ENCODE data around the gene SLC2A1. TPM values are rescaled to one million over a fixed set of nuclear protein-coding genes. Genes with fewer than 3 reads are reported as not detected.

Gene SLC2A1
- total and polyA plus RNA-seq, 9 of the 15 experiments (the other 6 are each of a cell fraction or from before 2014, with no cell fraction given): 12.6 to 153 (median 48.0) TPM

DNA sequence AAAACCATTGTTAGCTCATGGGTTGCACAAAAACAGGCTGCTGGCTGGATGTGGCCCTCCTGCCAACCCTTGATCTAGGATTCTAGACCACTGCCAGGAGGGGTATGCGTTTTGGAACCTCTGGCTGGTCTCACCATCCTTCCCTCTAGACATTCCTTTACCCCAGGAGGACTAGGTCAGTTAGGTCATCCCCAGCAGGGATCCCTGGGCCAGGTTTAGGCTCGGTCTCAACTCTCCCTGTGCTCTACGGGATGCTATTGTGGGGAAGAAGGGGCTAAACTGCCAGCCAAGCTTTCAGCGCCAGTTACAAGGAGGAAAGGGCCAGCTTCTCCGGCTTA lies 22.7 kb downstream of the SLC2A1 start (continued):
- TF ChIP-seq CXXC5 (CRISPR knock-in tag; IDR thresholded peaks at IDR 0.05) (no peak), ZNF12 (CRISPR knock-in tag; IDR thresholded peaks at IDR 0.05) (peak; percentile 32; the same call in 1 of the 2 replicates), ASH1L (IDR thresholded peaks at IDR 0.05; ENCODE audit: borderline replicate concordance, low read depth, partially characterized antibody) (no peak), ZNF586 (CRISPR knock-in tag; conservative IDR thresholded peaks at IDR 0.05) (no peak), CREB1 (IDR thresholded peaks at IDR 0.05) (no peak), CREB1 (CRISPR knock-in tag; IDR thresholded peaks at IDR 0.05) (0 out of 2 replicates have a peak, but pooled peaks have one; percentile 27), HDAC8 (tag; IDR thresholded peaks at IDR 0.05) (0 out of 2 replicates have a peak, but pooled peaks have one; percentile 37), ZNF695 (CRISPR knock-in tag; IDR thresholded peaks at IDR 0.05) (0 out of 2 replicates have a peak, but pooled peaks have one; percentile 59), ZNF143 (CRISPR knock-in tag; IDR thresholded peaks at IDR 0.05) (0 out of 2 replicates have a peak, but pooled peaks have one; percentile 33), HNRNPUL1 (IDR thresholded peaks at IDR 0.05; ENCODE audit: low read length) (0 out of 2 replicates have a peak, but pooled peaks have one; percentile 42)
- TF ChIP-seq, protein P1, sequence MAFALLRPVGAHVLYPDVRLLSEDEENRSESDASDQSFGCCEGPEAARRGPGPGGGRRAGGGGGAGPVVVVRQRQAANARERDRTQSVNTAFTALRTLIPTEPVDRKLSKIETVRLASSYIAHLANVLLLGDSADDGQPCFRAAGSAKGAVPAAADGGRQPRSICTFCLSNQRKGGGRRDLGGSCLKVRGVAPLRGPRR (CRISPR knock-in tag; IDR thresholded peaks at IDR 0.05): no peak; the same call in 1 of the 2 replicates
- TF ChIP-seq, protein P2, sequence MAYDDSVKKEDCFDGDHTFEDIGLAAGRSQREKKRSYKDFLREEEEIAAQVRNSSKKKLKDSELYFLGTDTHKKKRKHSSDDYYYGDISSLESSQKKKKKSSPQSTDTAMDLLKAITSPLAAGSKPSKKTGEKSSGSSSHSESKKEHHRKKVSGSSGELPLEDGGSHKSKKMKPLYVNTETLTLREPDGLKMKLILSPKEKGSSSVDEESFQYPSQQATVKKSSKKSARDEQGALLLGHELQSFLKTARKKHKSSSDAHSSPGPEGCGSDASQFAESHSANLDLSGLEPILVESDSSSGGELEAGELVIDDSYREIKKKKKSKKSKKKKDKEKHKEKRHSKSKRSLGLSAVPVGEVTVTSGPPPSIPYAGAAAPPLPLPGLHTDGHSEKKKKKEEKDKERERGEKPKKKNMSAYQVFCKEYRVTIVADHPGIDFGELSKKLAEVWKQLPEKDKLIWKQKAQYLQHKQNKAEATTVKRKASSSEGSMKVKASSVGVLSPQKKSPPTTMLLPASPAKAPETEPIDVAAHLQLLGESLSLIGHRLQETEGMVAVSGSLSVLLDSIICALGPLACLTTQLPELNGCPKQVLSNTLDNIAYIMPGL (CRISPR knock-in tag; IDR thresholded peaks at IDR 0.05): no peak
